GM11168 (cell line): ENCODE data around the gene NUMA1.

Experiments
- in situ Hi-C: fragments of 300-500 bp; cut with MboI; formaldehyde crosslinking; loops from one replicate; pipeline ENCODE4 v1.12.0; 2022; ENCODE audit warnings: low sequenced_read_pairs; ENCODE audit not compliant: unreplicated experiment

NUMA1 gene

GRCh38 chr11:72102946-72103753, 22.8 kb upstream of the NUMA1 start, which contains the start of gene LAMTOR1:
Gene LAMTOR1, minus strand, starts transcription at chr11:72103297. Its CDS starts 73 bp downstream, at chr11:72103224.
- in situ Hi-C loops = no loop called here

- in situ Hi-C loops = no loop called here
These were observed 22.2 kb upstream of the NUMA1 start for GRCh38 chr11:72102631-72102945.

- in situ Hi-C loops = no loop called here
These were observed 21.8 kb upstream of the NUMA1 start for GRCh38 chr11:72102162-72102561.

GRCh38 chr11:72100462-72100861, 20.1 kb upstream of the NUMA1 start:
- in situ Hi-C loops = no loop called here

- in situ Hi-C loops = no loop called here
These were observed 19.7 kb upstream of the NUMA1 start for GRCh38 chr11:72100009-72100408.

- in situ Hi-C loops = loop anchor here (10.0 kb wide), 1 partner anchor 74 kb away; no protein-coding TSS in a partner anchor
These were observed 18.4 kb upstream of the NUMA1 start for GRCh38 chr11:72098741-72099140.

GRCh38 chr11:72091292-72091691, 10.9 kb upstream of the NUMA1 start:
- in situ Hi-C loops = loop anchor here (10.0 kb wide), 1 partner anchor 66 kb away; no protein-coding TSS in a partner anchor

GRCh38 chr11:72088076-72088808, 7.9 kb upstream of the NUMA1 start:
- in situ Hi-C loops = no loop called here

- in situ Hi-C loops = no loop called here
These were observed 5.4 kb upstream of the NUMA1 start for GRCh38 chr11:72085621-72086351.

- in situ Hi-C loops = no loop called here
These were observed 4.6 kb upstream of the NUMA1 start for GRCh38 chr11:72084965-72085364.

- in situ Hi-C loops = no loop called here
These were observed 3.7 kb upstream of the NUMA1 start for GRCh38 chr11:72084076-72084475.

GRCh38 chr11:72083414-72083813, 3.1 kb upstream of the NUMA1 start:
- in situ Hi-C loops = no loop called here

- in situ Hi-C loops = no loop called here
These were observed 1.6 kb upstream of the NUMA1 start for GRCh38 chr11:72081821-72082453.

GRCh38 chr11:72081184-72081644, 872 bp upstream of the NUMA1 start:
- in situ Hi-C loops = no loop called here

GRCh38 chr11:72079819-72080325, 470 bp downstream of the NUMA1 start:
- in situ Hi-C loops = no loop called here

GRCh38 chr11:72078477-72078876, 1.9 kb downstream of the NUMA1 start:
- in situ Hi-C loops = no loop called here

GRCh38 chr11:72075756-72076155, 4.6 kb downstream of the NUMA1 start:
- in situ Hi-C loops = no loop called here

GRCh38 chr11:72075109-72075508, 5.2 kb downstream of the NUMA1 start:
- in situ Hi-C loops = no loop called here

- in situ Hi-C loops = no loop called here
These were observed 8.0 kb downstream of the NUMA1 start for GRCh38 chr11:72072348-72072747.

- in situ Hi-C loops = no loop called here
These were observed 9.9 kb downstream of the NUMA1 start for GRCh38 chr11:72070491-72070890.
